ENCODE results near the gene VPS35L. TPM values are rescaled to one million over a fixed set of nuclear protein-coding genes. Genes with fewer than 3 reads are reported as not detected.

VPS35L gene
- total and polyA plus RNA-seq, 2 donors (not counting 1 experiment from before 2014, with no cell fraction given) = 17.5 to 62.1 TPM

GRCh38 chr16:19674485-19674884, 119.0 kb downstream of the VPS35L start:
- Histone ChIP-seq H2AFZ (ENCODE audit: insufficient read depth, low read depth, low read length, poor library complexity, severe bottlenecking) (no peak overlapping the region), H3K9ac (ENCODE audit: low read length) (no peak overlapping the region), H3K79me2 (ENCODE audit: control insufficient read depth, insufficient read depth, low read length) (no peaks in the 10 kb centered on the region), H4K20me1 (ENCODE audit: control insufficient read depth, insufficient read depth, low read length, poor library complexity, severe bottlenecking) (no peaks in the 10 kb centered on the region), H3K36me3 (replicated peaks in 1 of 2; ENCODE audit: control extremely low read depth in 1 of 2, control insufficient read depth in 1 of 2, extremely low read depth in 1 of 2, insufficient read depth in 2 of 2, low read length in 1 of 2) (peaks cover 4 to 13% of the 10 kb centered on the region in 2 experiments), H3K9me3 (ENCODE audit: control extremely low read depth in 1 of 3, control insufficient read depth in 2 of 3, insufficient read depth in 1 of 3, low read length in 2 of 3) (no peaks in the 10 kb centered on the region), H3K27ac (ENCODE audit: low read length in 2 of 2) (no peak overlapping the region), H3K27me3 (replicated peaks in 1 of 4; ENCODE audit: control extremely low read depth in 1 of 4, control insufficient read depth in 3 of 4, insufficient read depth in 4 of 4, low read length in 3 of 4) (no peaks in the 10 kb centered on the region), H3K4me1 (ENCODE audit: control insufficient read depth in 2 of 2, insufficient read depth in 2 of 2, low read length in 2 of 2) (no peaks in the 10 kb centered on the region), H3K4me3 (ENCODE audit: control extremely low read depth in 1 of 5, extremely low read depth in 1 of 5, insufficient read depth in 1 of 5, low read depth in 2 of 5, low read length in 4 of 5) (no peak overlapping the region), H3K4me2 (replicated peaks; ENCODE audit: low read depth, low read length, poor library complexity, severe bottlenecking) (no peak overlapping the region)
- WGBS (ENCODE audit: insufficient coverage) = no CpG with 5 or more reads among the region's 5 CpGs
- TF ChIP-seq EZH2 (IDR thresholded peaks at IDR 0.05; ENCODE audit: borderline replicate concordance, insufficient read depth, low read depth, low read length, poor library complexity, severe bottlenecking) = no peak
- ChIA-PET CTCF (interaction anchor here (1.2 kb wide), 1 partner anchor 7 kb away, joined by 3 read pairs; no protein-coding TSS in a partner anchor), POLR2A (no interaction called here)
- H3K4me1 Mint-ChIP-seq = no peaks in the 10 kb centered on the region
- H3K4me3 Mint-ChIP-seq = no peak overlapping the region
- no peak overlapping the region for H3K27ac Mint-ChIP-seq
- no peak for DNase-seq
- no peaks in the 10 kb centered on the region for H3K27me3 Mint-ChIP-seq
- ATAC-seq (ENCODE audit: low read depth) = no peak
- H3K9me3 Mint-ChIP-seq (ENCODE audit: insufficient read depth) = no peaks in the 10 kb centered on the region
- intact Hi-C loops (cut with micrococcal nuclease) = no loop called here

GRCh38 chr16:19677402-19677801, 121.9 kb downstream of the VPS35L start:
- no peak overlapping the region for H3K27ac ChIP-seq (ENCODE audit: low read length in 2 of 2)
- H3K36me3 ChIP-seq (replicated peaks in 1 of 2; ENCODE audit: control extremely low read depth in 1 of 2, control insufficient read depth in 1 of 2, extremely low read depth in 1 of 2, insufficient read depth in 2 of 2, low read length in 1 of 2) = peaks cover 4 to 24% of the 10 kb centered on the region in 2 experiments
- H3K27me3 ChIP-seq (replicated peaks in 1 of 4; ENCODE audit: control extremely low read depth in 1 of 4, control insufficient read depth in 3 of 4, insufficient read depth in 4 of 4, low read length in 3 of 4) = no peaks in the 10 kb centered on the region
- no peak overlapping the region for H3K9ac ChIP-seq (ENCODE audit: low read length)
- Mint-ChIP-seq H3K9me3 (ENCODE audit: insufficient read depth) (no peaks in the 10 kb centered on the region), H3K4me1 (no peaks in the 10 kb centered on the region), H3K27ac (no peak overlapping the region), H3K27me3 (no peaks in the 10 kb centered on the region), H3K4me3 (no peak overlapping the region)
- no peaks in the 10 kb centered on the region for H3K79me2 ChIP-seq (ENCODE audit: control insufficient read depth, insufficient read depth, low read length)
- H3K9me3 ChIP-seq (ENCODE audit: control extremely low read depth in 1 of 3, control insufficient read depth in 2 of 3, insufficient read depth in 1 of 3, low read length in 2 of 3) = no peaks in the 10 kb centered on the region
- DNase-seq (no peak), ATAC-seq (ENCODE audit: low read depth) (no peak)
- no peak overlapping the region for H3K4me2 ChIP-seq (replicated peaks; ENCODE audit: low read depth, low read length, poor library complexity, severe bottlenecking)
- POLR2A ChIA-PET = no interaction called here
- TF ChIP-seq CTCF (IDR thresholded peaks at IDR 0.05) (no peak), EZH2 (IDR thresholded peaks at IDR 0.05; ENCODE audit: borderline replicate concordance, insufficient read depth, low read depth, low read length, poor library complexity, severe bottlenecking) (no peak)
- no peaks in the 10 kb centered on the region for H3K4me1 ChIP-seq (ENCODE audit: control insufficient read depth in 2 of 2, insufficient read depth in 2 of 2, low read length in 2 of 2)
- intact Hi-C loops (cut with micrococcal nuclease) = no loop called here
- CTCF ChIA-PET = no interaction called here
- H2AFZ ChIP-seq (ENCODE audit: insufficient read depth, low read depth, low read length, poor library complexity, severe bottlenecking) = no peak overlapping the region
- no peaks in the 10 kb centered on the region for H4K20me1 ChIP-seq (ENCODE audit: control insufficient read depth, insufficient read depth, low read length, poor library complexity, severe bottlenecking)
- no peak overlapping the region for H3K4me3 ChIP-seq (ENCODE audit: control extremely low read depth in 1 of 5, extremely low read depth in 1 of 5, insufficient read depth in 1 of 5, low read depth in 2 of 5, low read length in 4 of 5)
- 93% methylated on average over 7 of the region's 7 CpGs for WGBS (ENCODE audit: insufficient coverage)
